CD4-positive, alpha-beta T cell treated with Interleukin-15 for 1 hour (primary cell): ENCODE measurements around the gene MICAL3.
"Not testable (repeated sequence)": the region's sequence is repeated elsewhere in the genome, so short reads cannot be mapped to it uniquely, and the experiment has no call there.

ENCODE experiments used
- DNase-seq: peaks from one replicate; pipeline ENCODE4 v3.0.0-alpha.2; 2020

Gene MICAL3

GRCh38 chr22:17951315-17951714 lies 73.0 kb downstream of the MICAL3 start:
- no peak for DNase-seq

DNA sequence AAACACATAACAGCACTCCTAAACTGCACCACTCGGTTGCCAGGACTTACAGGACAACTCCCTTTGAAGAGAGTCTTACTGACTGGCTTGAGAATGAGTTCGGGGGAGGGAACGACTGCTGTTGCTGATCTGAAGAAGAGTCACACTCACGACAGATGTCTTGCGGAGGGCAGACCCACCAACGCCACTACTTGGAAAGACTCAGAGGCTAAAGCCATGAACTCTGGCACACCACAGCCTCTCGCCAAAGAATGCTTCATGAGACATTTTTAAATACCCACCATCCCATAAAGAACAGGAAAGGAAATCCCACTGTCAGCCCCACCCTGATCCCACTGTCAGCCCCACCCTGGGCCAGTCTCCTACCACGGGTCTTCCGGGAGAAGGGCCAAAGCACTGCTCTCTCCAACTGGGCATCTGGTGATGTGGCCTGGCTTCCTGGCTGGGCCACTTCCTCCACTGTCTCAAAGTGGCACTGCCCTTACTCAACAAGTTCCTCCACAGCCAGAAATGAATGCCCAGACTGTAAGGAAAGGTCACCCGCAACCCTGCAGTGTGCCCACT lies 73.6 kb downstream of the MICAL3 start:
- DNase-seq: no peak

DNA sequence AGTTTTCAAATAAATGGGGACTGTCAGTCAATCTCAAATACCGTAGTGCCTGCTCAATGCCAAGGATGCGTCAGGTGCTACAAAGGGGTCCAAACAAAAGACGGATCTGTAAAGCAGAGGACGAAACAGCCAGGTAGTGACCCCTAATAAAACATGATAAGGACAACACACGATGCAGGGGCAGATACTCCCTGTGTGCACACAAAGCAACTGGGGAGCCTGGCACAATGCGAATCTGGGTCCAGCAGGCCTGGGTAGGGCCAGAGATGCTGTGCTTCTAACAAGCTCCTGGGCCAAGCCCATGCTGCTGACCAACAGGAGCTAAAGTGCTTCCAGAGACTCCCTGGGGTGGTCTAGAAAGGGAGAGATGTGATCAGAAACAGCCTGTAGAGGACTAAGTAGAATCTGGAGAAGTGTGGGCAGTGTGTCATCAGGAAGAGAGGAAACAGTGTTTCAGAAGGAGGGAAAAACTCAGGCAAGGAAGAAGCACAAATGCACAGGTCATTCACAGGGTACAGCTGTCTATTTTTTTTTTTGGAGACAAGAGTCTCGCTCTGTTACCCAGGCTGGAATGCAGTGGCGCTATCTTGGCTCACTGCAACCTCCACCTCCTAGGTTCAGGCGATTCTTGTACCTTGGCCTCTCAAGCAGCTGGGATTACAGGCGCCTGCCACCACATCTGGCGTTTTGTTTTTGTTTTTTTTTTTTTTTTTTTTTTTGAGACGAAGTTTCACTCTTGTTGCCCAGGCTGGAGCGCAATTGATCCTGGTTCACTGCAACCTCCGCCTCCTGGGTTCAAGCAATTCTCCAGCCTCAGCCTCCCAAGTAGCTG lies 74.5 kb downstream of the MICAL3 start:
- no peak for DNase-seq

GRCh38 chr22:17948101-17948500 lies 76.3 kb downstream of the MICAL3 start:
- DNase-seq: no peak

GRCh38 chr22:17946662-17947367 lies 77.5 kb downstream of the MICAL3 start:
- DNase-seq: no peak

- DNase-seq: no peak
Measured at GRCh38 chr22:17945888-17946648, 78.3 kb downstream of the MICAL3 start.

GRCh38 chr22:17945156-17945887 lies 79.0 kb downstream of the MICAL3 start:
- no peak for DNase-seq

GRCh38 chr22:17944256-17944655 lies 80.1 kb downstream of the MICAL3 start:
- no peak for DNase-seq

- DNase-seq: no peak
Measured at GRCh38 chr22:17943533-17944249, 80.7 kb downstream of the MICAL3 start.

DNA sequence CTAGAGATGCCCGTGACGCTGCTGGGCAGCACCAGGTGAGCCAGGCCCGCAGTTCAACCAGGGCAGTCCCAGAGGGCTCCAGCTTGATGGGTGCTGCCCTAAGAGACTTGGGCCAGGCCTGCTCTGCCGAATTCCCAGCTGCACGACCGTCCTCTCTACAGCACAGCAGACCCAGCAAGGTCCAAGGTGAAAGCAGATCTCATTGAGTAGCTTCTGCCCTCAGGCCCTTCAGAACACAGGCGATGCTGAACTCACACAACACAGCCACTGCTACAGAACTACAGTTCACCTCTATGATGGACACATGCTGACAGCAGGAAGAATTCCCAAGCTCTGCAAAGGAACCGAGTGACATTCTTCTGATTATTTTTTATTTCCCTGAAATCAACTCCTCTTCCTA lies 81.6 kb downstream of the MICAL3 start:
- DNase-seq: no peak

DNA sequence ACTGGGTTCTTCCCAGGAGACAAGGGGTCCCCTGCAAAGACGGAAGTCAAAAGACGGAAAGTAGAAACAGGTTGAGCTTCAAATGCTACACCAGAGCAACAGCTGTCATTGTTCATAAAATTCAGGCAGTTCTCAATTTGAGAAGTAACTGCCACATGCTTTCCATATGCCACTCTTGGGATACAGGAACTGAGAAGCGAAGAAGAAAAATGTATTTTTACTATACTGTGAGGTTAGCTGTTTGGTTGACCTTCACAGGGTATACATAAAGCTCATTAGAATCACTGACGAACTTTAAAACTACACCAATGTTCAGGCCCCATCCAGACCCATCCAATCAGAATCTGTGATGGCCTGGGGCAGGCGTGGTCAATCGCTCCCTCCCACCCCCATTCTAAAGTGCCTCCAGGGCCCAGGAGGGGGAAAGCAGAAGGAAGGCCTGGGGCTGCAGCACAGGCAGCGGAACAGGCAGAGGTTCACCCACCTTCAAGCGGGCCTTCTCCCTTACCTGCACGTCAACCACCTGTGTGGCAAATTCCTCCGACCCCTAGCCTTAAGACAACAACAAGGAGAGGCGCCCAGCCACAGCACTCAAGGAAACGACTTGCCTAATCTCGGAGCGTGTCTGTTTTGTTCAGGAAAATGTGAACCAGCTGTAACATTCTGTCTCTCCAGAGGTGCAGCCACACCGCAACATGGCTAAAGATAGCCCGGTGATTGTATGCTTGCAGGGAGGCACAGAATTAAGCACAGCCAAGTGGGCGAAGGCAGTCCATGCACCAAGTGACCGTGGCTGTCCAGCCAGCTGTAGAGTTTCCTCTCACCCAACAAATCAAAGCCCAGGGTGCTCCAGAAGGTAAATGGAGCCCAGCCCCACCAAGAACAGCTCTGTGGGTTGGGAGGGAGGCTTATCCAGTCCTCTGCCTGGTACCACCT lies 82.6 kb downstream of the MICAL3 start:
- DNase-seq: no peak

DNA sequence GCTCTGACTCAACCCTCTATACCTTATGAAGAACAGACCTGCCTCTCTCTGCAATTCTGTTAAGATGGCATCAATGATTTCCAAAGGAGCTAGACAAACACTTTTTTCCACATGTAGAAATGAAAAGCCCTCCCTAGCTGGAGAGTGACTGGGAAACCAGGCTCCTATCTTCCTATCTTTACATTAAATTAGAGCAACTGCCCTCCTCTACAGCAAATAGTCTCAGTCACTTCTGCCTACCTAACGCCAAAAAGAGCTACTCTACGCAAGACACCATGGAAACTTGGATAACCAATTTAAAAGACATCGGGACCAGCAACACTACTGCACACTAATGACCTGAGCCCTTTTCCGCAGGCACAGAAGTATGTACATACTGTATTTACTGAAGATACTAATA lies 84.8 kb downstream of the MICAL3 start:
- no peak for DNase-seq

GRCh38 chr22:17939011-17939410 lies 85.3 kb downstream of the MICAL3 start:
- no peak for DNase-seq

GRCh38 chr22:17938484-17938924 lies 85.9 kb downstream of the MICAL3 start:
- no peak for DNase-seq

- not testable (repeated sequence) for DNase-seq
Measured at GRCh38 chr22:17932457-17932856, 91.9 kb downstream of the MICAL3 start.

DNA sequence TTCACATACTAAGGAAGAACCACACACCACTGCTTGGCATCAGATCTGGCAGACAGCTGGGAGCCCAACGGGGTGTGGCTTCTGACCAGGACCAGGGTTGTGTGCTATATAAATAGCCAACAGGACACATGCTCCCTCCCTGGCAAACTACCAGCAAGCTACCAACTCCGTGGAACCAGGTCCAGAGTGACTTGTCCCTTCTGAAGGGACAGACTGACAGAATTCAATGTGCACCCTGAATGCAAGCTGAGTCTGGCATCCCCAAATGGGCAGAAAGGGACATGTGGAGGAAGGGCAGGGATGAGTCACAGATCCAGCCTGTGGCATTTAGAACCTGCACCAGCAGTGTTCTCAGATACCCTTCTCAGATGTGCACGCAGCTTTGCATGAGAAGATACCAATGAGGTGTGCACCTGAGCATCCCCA lies 92.9 kb downstream of the MICAL3 start:
- no peak for DNase-seq

GRCh38 chr22:17930455-17931313 lies 93.7 kb downstream of the MICAL3 start:
- DNase-seq: no peak

GRCh38 chr22:17929909-17930308 lies 94.5 kb downstream of the MICAL3 start:
- no peak for DNase-seq

DNA sequence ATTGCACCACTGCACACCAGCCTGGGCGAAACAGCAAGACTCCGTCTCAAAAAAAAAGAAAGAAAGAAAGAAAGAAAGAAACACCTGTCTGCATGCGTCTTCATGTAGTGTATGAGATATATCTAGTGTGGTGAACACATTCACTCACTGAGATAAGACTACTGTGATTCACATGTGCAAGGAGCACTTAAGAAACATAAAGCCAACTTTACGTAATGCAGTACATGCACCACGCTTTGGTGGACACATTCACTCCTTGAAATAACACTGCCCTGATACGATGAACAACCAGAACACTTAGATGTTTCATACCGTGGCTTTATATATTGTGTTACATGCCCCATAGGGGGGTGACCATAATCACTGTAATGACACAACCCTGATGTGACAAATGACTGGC lies 96.0 kb downstream of the MICAL3 start:
- DNase-seq: no peak

- no peak for DNase-seq
Measured at GRCh38 chr22:17927062-17927461, 97.3 kb downstream of the MICAL3 start.
